Testis (tissue), 2 donors: ENCODE data around the gene ATP13A1.

Experiments
- POLR2A ChIP-seq: fragments of 450-650 bp; IDR thresholded peaks from one replicate; pipeline ENCODE4 v1.6.1; 2017; ENCODE audit warnings: antibody characterized with exemption, mild to moderate bottlenecking, moderate library complexity
- TF ChIP-seq, protein P1 (sequence below), 3 experiments: fragments of 450-650 bp in 2 of 3; fragments of 200-600 bp in 1 of 3; sonication (generic) in 1 of 3; IDR thresholded peaks; one replicate each; pipeline ENCODE4 v1.5.1; 2016 to 2019; ENCODE audit warnings: antibody characterized with exemption in 3 of 3, mild to moderate bottlenecking in 2 of 3, moderate library complexity in 1 of 3

- no peak for TF ChIP-seq POLR2A
- TF ChIP-seq, protein P1, sequence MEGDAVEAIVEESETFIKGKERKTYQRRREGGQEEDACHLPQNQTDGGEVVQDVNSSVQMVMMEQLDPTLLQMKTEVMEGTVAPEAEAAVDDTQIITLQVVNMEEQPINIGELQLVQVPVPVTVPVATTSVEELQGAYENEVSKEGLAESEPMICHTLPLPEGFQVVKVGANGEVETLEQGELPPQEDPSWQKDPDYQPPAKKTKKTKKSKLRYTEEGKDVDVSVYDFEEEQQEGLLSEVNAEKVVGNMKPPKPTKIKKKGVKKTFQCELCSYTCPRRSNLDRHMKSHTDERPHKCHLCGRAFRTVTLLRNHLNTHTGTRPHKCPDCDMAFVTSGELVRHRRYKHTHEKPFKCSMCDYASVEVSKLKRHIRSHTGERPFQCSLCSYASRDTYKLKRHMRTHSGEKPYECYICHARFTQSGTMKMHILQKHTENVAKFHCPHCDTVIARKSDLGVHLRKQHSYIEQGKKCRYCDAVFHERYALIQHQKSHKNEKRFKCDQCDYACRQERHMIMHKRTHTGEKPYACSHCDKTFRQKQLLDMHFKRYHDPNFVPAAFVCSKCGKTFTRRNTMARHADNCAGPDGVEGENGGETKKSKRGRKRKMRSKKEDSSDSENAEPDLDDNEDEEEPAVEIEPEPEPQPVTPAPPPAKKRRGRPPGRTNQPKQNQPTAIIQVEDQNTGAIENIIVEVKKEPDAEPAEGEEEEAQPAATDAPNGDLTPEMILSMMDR (IDR thresholded peaks at IDR 0.05): no peak
Observed at GRCh38 chr19:19602713-19603324, 60.7 kb downstream of the ATP13A1 start.
